Measurements from ENCODE around the gene ZNRF2.
"Not testable (repeated sequence)": the region's sequence is repeated elsewhere in the genome, so short reads cannot be mapped to it uniquely, and the experiment has no call there.

The ZNRF2 gene

GRCh38 chr7:30292416-30293038 is 8.1 kb downstream of the ZNRF2 start:
- not testable (repeated sequence) for DNase-seq

GRCh38 chr7:30296304-30296703 is 11.9 kb downstream of the ZNRF2 start:
- not testable (repeated sequence) for DNase-seq

- DNase-seq, result not testable (repeated sequence)
Measured at GRCh38 chr7:30297499-30297898, 13.1 kb downstream of the ZNRF2 start.

- not testable (repeated sequence) for DNase-seq
Measured at GRCh38 chr7:30298409-30298808, 14.0 kb downstream of the ZNRF2 start.

GRCh38 chr7:30301751-30302150 is 17.4 kb downstream of the ZNRF2 start:
- no peak for DNase-seq

GRCh38 chr7:30302656-30303311 is 18.4 kb downstream of the ZNRF2 start:
- DNase-seq, result no peak

GRCh38 chr7:30303312-30304039 is 19.1 kb downstream of the ZNRF2 start:
- DNase-seq, result no peak

GRCh38 chr7:30304177-30304884 is 19.9 kb downstream of the ZNRF2 start:
- DNase-seq, result no peak

GRCh38 chr7:30306976-30307375 is 22.6 kb downstream of the ZNRF2 start:
- DNase-seq, result no peak

GRCh38 chr7:30308389-30308788 is 24.0 kb downstream of the ZNRF2 start:
- no peak for DNase-seq

GRCh38 chr7:30309302-30309701 is 24.9 kb downstream of the ZNRF2 start:
- DNase-seq, result no peak

GRCh38 chr7:30309842-30310435 is 25.5 kb downstream of the ZNRF2 start:
- no peak for DNase-seq

GRCh38 chr7:30310674-30311362 is 26.4 kb downstream of the ZNRF2 start:
- no peak for DNase-seq

GRCh38 chr7:30312178-30312577 is 27.8 kb downstream of the ZNRF2 start:
- DNase-seq, result no peak

GRCh38 chr7:30313348-30313747 is 29.0 kb downstream of the ZNRF2 start:
- no peak for DNase-seq

GRCh38 chr7:30313793-30314192 is 29.4 kb downstream of the ZNRF2 start:
- no peak for DNase-seq

- DNase-seq, result no peak
Measured at GRCh38 chr7:30315589-30315988, 31.2 kb downstream of the ZNRF2 start.

GRCh38 chr7:30320392-30320791 is 36.0 kb downstream of the ZNRF2 start:
- no peak for DNase-seq

- no peak for DNase-seq
Measured at GRCh38 chr7:30321089-30321881, 36.9 kb downstream of the ZNRF2 start.

GRCh38 chr7:30321882-30322192 is 37.4 kb downstream of the ZNRF2 start:
- DNase-seq, result no peak

GRCh38 chr7:30322271-30323005 is 38.0 kb downstream of the ZNRF2 start:
- DNase-seq, result no peak

Data from activated CD4-positive, alpha-beta T cell treated with anti-CD3 and anti-CD28 coated beads, Interleukin-2, amount 50 U/mL, for 4 hours (primary cell).